WTC11 (cell line): ENCODE measurements around the gene UGT1A8.

ENCODE experiments used
- CREB1 ChIP-seq: sonication (generic); formaldehyde crosslinking; IDR thresholded peaks from 2 replicates; pipeline ENCODE4 v1.8.0; 2023; ENCODE audit warnings: mild to moderate bottlenecking, missing genetic modification reagents
- ELF4 ChIP-seq: sonication (generic); formaldehyde crosslinking; IDR thresholded peaks from 2 replicates; pipeline ENCODE4 v1.8.1; 2022; ENCODE audit warnings: low read depth, mild to moderate bottlenecking, moderate library complexity, missing genetic modification reagents
- FOXJ3 ChIP-seq: sonication (generic); formaldehyde crosslinking; IDR thresholded peaks from 2 replicates; pipeline ENCODE4 v1.9.0; 2021; ENCODE audit warnings: missing genetic modification reagents, mild to moderate bottlenecking, borderline replicate concordance
- GABPB1 ChIP-seq: sonication (generic); formaldehyde crosslinking; IDR thresholded peaks from 2 replicates; pipeline ENCODE4 v1.8.1; 2023; ENCODE audit warnings: mild to moderate bottlenecking, missing genetic modification reagents
- JUN ChIP-seq: sonication (generic); formaldehyde crosslinking; IDR thresholded peaks from 2 replicates; pipeline ENCODE4 v1.8.0; 2023; ENCODE audit warnings: mild to moderate bottlenecking, missing genetic modification reagents
- NFYB ChIP-seq: sonication (generic); formaldehyde crosslinking; conservative IDR thresholded peaks from 2 replicates; pipeline ENCODE4 v1.8.0; 2022; ENCODE audit warnings: low read depth, missing genetic modification reagents
- ZNF138 ChIP-seq: sonication (generic); formaldehyde crosslinking; conservative IDR thresholded peaks from 2 replicates; pipeline ENCODE4 v1.8.1; 2022; ENCODE audit warnings: mild to moderate bottlenecking, moderate library complexity, missing genetic modification reagents
- TF ChIP-seq, protein P1 (sequence below): fragments of 200-600 bp; IDR thresholded peaks from 2 replicates; pipeline ENCODE4 v1.8.0; 2022; ENCODE audit warnings: antibody characterized with exemption
- TF ChIP-seq, protein P2 (sequence below): sonication (generic); formaldehyde crosslinking; IDR thresholded peaks from 2 replicates; pipeline ENCODE4 v1.8.0; 2022; ENCODE audit warnings: mild to moderate bottlenecking, missing genetic modification reagents
- TF ChIP-seq, protein P3 (sequence below): sonication (generic); formaldehyde crosslinking; IDR thresholded peaks from 2 replicates; pipeline ENCODE4 v1.8.1; 2022; ENCODE audit warnings: low read depth, missing genetic modification reagents, borderline replicate concordance
- TF ChIP-seq, protein P4 (sequence below): sonication (generic); formaldehyde crosslinking; IDR thresholded peaks from 2 replicates; pipeline ENCODE4 v1.8.1; 2022; ENCODE audit warnings: mild to moderate bottlenecking, missing genetic modification reagents, moderate library complexity, borderline replicate concordance

DNA sequence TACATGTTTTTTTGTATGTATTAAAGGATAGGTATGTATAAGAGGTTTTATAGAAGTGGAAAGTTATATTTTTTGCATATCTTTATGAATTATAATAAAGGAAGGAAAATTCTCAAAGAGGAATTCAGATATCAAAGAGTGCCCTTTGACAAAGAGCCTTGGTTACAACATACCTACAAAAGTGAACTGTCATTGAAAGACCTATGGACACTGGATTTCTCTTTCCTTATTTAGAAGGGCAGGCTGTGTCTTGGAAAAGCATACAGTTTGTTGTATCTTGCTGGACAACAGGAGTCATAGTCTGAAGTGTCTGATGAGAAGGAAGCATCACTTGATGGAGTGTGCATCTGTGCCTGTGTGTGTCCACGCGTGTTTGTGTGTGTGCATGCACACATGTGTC, 34.0 kb downstream of the UGT1A8 start:
- TF ChIP-seq, protein P1, sequence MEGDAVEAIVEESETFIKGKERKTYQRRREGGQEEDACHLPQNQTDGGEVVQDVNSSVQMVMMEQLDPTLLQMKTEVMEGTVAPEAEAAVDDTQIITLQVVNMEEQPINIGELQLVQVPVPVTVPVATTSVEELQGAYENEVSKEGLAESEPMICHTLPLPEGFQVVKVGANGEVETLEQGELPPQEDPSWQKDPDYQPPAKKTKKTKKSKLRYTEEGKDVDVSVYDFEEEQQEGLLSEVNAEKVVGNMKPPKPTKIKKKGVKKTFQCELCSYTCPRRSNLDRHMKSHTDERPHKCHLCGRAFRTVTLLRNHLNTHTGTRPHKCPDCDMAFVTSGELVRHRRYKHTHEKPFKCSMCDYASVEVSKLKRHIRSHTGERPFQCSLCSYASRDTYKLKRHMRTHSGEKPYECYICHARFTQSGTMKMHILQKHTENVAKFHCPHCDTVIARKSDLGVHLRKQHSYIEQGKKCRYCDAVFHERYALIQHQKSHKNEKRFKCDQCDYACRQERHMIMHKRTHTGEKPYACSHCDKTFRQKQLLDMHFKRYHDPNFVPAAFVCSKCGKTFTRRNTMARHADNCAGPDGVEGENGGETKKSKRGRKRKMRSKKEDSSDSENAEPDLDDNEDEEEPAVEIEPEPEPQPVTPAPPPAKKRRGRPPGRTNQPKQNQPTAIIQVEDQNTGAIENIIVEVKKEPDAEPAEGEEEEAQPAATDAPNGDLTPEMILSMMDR, result no peak
- TF ChIP-seq, protein P2, sequence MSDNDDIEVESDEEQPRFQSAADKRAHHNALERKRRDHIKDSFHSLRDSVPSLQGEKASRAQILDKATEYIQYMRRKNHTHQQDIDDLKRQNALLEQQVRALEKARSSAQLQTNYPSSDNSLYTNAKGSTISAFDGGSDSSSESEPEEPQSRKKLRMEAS (CRISPR knock-in tag), result no peak
- TF ChIP-seq ZNF138 (CRISPR knock-in tag), result no peak
- TF ChIP-seq FOXJ3 (CRISPR knock-in tag), result no peak
- no peak for TF ChIP-seq ELF4
- TF ChIP-seq CREB1 (CRISPR knock-in tag), result no peak
- no peak for TF ChIP-seq JUN (CRISPR knock-in tag)
- TF ChIP-seq GABPB1 (CRISPR knock-in tag), result no peak
- TF ChIP-seq NFYB, result no peak
- TF ChIP-seq, protein P3, sequence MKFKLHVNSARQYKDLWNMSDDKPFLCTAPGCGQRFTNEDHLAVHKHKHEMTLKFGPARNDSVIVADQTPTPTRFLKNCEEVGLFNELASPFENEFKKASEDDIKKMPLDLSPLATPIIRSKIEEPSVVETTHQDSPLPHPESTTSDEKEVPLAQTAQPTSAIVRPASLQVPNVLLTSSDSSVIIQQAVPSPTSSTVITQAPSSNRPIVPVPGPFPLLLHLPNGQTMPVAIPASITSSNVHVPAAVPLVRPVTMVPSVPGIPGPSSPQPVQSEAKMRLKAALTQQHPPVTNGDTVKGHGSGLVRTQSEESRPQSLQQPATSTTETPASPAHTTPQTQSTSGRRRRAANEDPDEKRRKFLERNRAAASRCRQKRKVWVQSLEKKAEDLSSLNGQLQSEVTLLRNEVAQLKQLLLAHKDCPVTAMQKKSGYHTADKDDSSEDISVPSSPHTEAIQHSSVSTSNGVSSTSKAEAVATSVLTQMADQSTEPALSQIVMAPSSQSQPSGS, result no peak
- TF ChIP-seq, protein P4, sequence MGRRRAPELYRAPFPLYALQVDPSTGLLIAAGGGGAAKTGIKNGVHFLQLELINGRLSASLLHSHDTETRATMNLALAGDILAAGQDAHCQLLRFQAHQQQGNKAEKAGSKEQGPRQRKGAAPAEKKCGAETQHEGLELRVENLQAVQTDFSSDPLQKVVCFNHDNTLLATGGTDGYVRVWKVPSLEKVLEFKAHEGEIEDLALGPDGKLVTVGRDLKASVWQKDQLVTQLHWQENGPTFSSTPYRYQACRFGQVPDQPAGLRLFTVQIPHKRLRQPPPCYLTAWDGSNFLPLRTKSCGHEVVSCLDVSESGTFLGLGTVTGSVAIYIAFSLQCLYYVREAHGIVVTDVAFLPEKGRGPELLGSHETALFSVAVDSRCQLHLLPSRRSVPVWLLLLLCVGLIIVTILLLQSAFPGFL, result no peak
